Muscle of leg (tissue), 11 donors: ENCODE results near the gene STXBP3. TPM values are rescaled to one million over a fixed set of nuclear protein-coding genes. Genes with fewer than 3 reads are reported as not detected.

Source experiments
- DNase-seq: peaks from one replicate; pipeline ENCODE4 v3.0.0; 2013
- H3K27ac ChIP-seq: one replicate; pipeline ENCODE4 v1.5.1; 2013; ENCODE audit warnings: mild to moderate bottlenecking, low read length, control low read depth
- H3K27me3 ChIP-seq: one replicate; pipeline ENCODE4 v1.6.1; 2013; ENCODE audit warnings: low read length; ENCODE audit not compliant: control insufficient read depth, insufficient read depth
- H3K36me3 ChIP-seq: one replicate; pipeline ENCODE4 v1.6.1; 2013; ENCODE audit warnings: low read length; ENCODE audit not compliant: control insufficient read depth, insufficient read depth
- H3K4me1 ChIP-seq: one replicate; pipeline ENCODE4 v1.6.1; 2013; ENCODE audit warnings: low read length; ENCODE audit not compliant: control insufficient read depth, insufficient read depth
- H3K4me3 ChIP-seq: one replicate; pipeline ENCODE4 v1.5.1; 2013; ENCODE audit warnings: low read length, control low read depth
- H3K9me3 ChIP-seq: replicated peaks from 2 replicates; pipeline ENCODE4 v1.6.1; 2013; ENCODE audit warnings: low read depth, low read length; ENCODE audit not compliant: control insufficient read depth
- WGBS: methylation state at CpG from one replicate; pipeline ENCODE4 v1.1.5; 2013; ENCODE audit warnings: missing lambda C conversion rate; ENCODE audit not compliant: insufficient coverage; 5-methylcytosine and 5-hydroxymethylcytosine counted together
- polyA plus RNA-seq, 8 donors: library from polyadenylated mRNA; unstranded; fragments of 120-200 nt; gene quantifications; one replicate each; pipeline versions ENCODE4 v1.2.1 to v1.2.3, GENCODE V29; 2013; ENCODE audit warnings: inconsistent platforms in 1 of 8, low replicate concordance in 1 of 8; ENCODE audit not compliant: insufficient read length in 8 of 8, insufficient read depth in 1 of 8
- total RNA-seq: library from RNA; stranded (reverse); fragments of 120-200 nt; gene quantifications from one replicate; pipeline ENCODE4 v1.2.4, GENCODE V29; 2013

STXBP3 gene
- total and polyA plus RNA-seq, 9 donors, result 23.7 to 32.9 (median 27.4) TPM

- Histone ChIP-seq H3K27me3 (no peaks in the 10 kb centered on the region), H3K4me3 (no peak overlapping the region), H3K27ac (peak overlapping the region; percentile 61), H3K4me1 (peaks cover 27% of the 10 kb centered on the region), H3K9me3 (no peaks in the 10 kb centered on the region), H3K36me3 (no peaks in the 10 kb centered on the region)
- WGBS, result no CpG with 5 or more reads among the region's 3 CpGs
- peak; percentile 45 for DNase-seq
Measured at GRCh38 chr1:108854221-108855019, 107.9 kb downstream of the STXBP3 start.

GRCh38 chr1:108856994-108857393 is 110.5 kb downstream of the STXBP3 start, which contains the start of gene AKNAD1:
Gene AKNAD1 (minus strand): TSS chr1:108857094. CDS start chr1:108852664, 4,430 bp downstream.
- WGBS, result 100% methylated on average over 1 of the region's 1 CpG
- no peak within 1 kb of the TSS for H3K4me3 ChIP-seq
- peaks cover 21% of the 10 kb centered on the region for H3K4me1 ChIP-seq
- no peaks in the 10 kb centered on the region for H3K27me3 ChIP-seq
- no peaks in the 10 kb centered on the region for H3K36me3 ChIP-seq
- no peak for DNase-seq
- no peak within 1 kb of the TSS for H3K27ac ChIP-seq
- H3K9me3 ChIP-seq, result no peaks in the 10 kb centered on the region

GRCh38 chr1:108858230-108858950 is 111.9 kb downstream of the STXBP3 start:
- peaks cover 20% of the 10 kb centered on the region for H3K4me1 ChIP-seq
- H3K9me3 ChIP-seq, result no peaks in the 10 kb centered on the region
- WGBS, result 40% methylated on average over 1 of the region's 6 CpGs
- no peaks in the 10 kb centered on the region for H3K36me3 ChIP-seq
- H3K27me3 ChIP-seq, result no peaks in the 10 kb centered on the region
- DNase-seq, result peak; percentile 90
- no peak overlapping the region for H3K4me3 ChIP-seq
- peak overlapping the region; percentile 67 for H3K27ac ChIP-seq

Other genes starting within 250 kb of the STXBP3 start
- 14.5 TPM for gene EEIG2, start 186.6 kb upstream of the STXBP3 start, total RNA-seq
- gene EEIG2, start 186.6 kb upstream of the STXBP3 start, polyA plus RNA-seq, result 10 to 100 TPM in 6 of 8 donors, 1 to 10 TPM in 2; 9.0 to 17.3 (median 10.5) TPM
- gene HENMT1, start 85.6 kb upstream of the STXBP3 start, total RNA-seq, result 20.3 TPM
- gene HENMT1, start 85.6 kb upstream of the STXBP3 start, polyA plus RNA-seq, result 10 to 100 TPM; 17.5 to 24.2 (median 19.9) TPM
- gene PRPF38B, start 54.4 kb upstream of the STXBP3 start, total RNA-seq, result 13.7 TPM
- gene PRPF38B, start 54.4 kb upstream of the STXBP3 start, polyA plus RNA-seq, result 10 to 100 TPM; 40.1 to 55.8 (median 44.1) TPM
- gene FNDC7, start 33.8 kb upstream of the STXBP3 start, total RNA-seq, result not detected
- under 1 TPM in 1 of 8 donors, not detected in 7; 0.11 TPM for gene FNDC7, start 33.8 kb upstream of the STXBP3 start, polyA plus RNA-seq
- gene AKNAD1, start 110.4 kb downstream of the STXBP3 start, total RNA-seq, result 1.2 TPM
- 1 to 10 TPM; 1.0 to 2.5 (median 2.0) TPM for gene AKNAD1, start 110.4 kb downstream of the STXBP3 start, polyA plus RNA-seq
- gene GPSM2, start 130.3 kb downstream of the STXBP3 start, total RNA-seq, result 57.4 TPM
- gene GPSM2, start 130.3 kb downstream of the STXBP3 start, polyA plus RNA-seq, result 10 to 100 TPM; 27.9 to 55.8 (median 41.4) TPM
- gene CLCC1, start 216.8 kb downstream of the STXBP3 start, total RNA-seq, result 32.2 TPM
- gene CLCC1, start 216.8 kb downstream of the STXBP3 start, polyA plus RNA-seq, result 10 to 100 TPM; 30.9 to 43.1 (median 36.0) TPM